ENCODE measurements around the gene BNC2.

- TF ChIP-seq EZH2 (IDR thresholded peaks at IDR 0.05) = no peak
- TF ChIP-seq FOXP2 (optimal IDR thresholded peaks at IDR 0.05; ENCODE audit: control extremely low read depth, extremely low read length, insufficient read depth) = no peak
- TF ChIP-seq POLR2AphosphoS5 (IDR thresholded peaks at IDR 0.05; ENCODE audit: borderline replicate concordance, low read depth, low read length) = no peak
Measured at GRCh38 chr9:16535555-16535954, 334.9 kb downstream of the BNC2 start.
